Keratinocyte (primary cell): ENCODE data around the gene RAB11FIP5.
A peak's percentile ranks its signal among the peaks of the same experiment; 100 is the strongest.

Experiments
- EZH2 ChIP-seq: IDR thresholded peaks from one replicate; pipeline ENCODE4 v1.6.1; 2012; ENCODE audit warnings: inconsistent platforms, mild to moderate bottlenecking, low read length, moderate library complexity
- TF ChIP-seq, protein P1 (sequence below), 3 experiments: IDR thresholded peaks in 1 of 3; conservative IDR thresholded peaks in 1 of 3; optimal IDR thresholded peaks in 1 of 3; 2 replicates in 2 of 3; 3 replicates in 1 of 3; pipeline versions ENCODE3 to v1.5.1; 2011; ENCODE audit warnings: low read length in 3 of 3, mild to moderate bottlenecking in 3 of 3, moderate library complexity in 2 of 3, control low read depth in 1 of 3, inconsistent platforms in 1 of 3; ENCODE audit not compliant: insufficient read depth in 2 of 3; ENCODE audit errors: extremely low read depth in 1 of 3

- TF ChIP-seq, protein P1, sequence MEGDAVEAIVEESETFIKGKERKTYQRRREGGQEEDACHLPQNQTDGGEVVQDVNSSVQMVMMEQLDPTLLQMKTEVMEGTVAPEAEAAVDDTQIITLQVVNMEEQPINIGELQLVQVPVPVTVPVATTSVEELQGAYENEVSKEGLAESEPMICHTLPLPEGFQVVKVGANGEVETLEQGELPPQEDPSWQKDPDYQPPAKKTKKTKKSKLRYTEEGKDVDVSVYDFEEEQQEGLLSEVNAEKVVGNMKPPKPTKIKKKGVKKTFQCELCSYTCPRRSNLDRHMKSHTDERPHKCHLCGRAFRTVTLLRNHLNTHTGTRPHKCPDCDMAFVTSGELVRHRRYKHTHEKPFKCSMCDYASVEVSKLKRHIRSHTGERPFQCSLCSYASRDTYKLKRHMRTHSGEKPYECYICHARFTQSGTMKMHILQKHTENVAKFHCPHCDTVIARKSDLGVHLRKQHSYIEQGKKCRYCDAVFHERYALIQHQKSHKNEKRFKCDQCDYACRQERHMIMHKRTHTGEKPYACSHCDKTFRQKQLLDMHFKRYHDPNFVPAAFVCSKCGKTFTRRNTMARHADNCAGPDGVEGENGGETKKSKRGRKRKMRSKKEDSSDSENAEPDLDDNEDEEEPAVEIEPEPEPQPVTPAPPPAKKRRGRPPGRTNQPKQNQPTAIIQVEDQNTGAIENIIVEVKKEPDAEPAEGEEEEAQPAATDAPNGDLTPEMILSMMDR (optimal IDR thresholded peaks at IDR 0.05 in 1 of 3, IDR thresholded peaks at IDR 0.05 in 1 of 3, conservative IDR thresholded peaks at IDR 0.05 in 1 of 3; ENCODE audit: extremely low read depth in 1 of 3, insufficient read depth in 2 of 3, low read length in 3 of 3): peak in 1 of 3 experiments; percentile 12
- TF ChIP-seq EZH2: no peak
Observed at GRCh38 chr2:73111073-73112025, 1.4 kb downstream of the RAB11FIP5 start.
